ENCODE measurements around the gene CHDH. TPM values are rescaled to one million over a fixed set of nuclear protein-coding genes. Genes with fewer than 3 reads are reported as not detected.

Gene CHDH
- total RNA-seq, 1 donor from 2014 or later, result 1.0 TPM

DNA sequence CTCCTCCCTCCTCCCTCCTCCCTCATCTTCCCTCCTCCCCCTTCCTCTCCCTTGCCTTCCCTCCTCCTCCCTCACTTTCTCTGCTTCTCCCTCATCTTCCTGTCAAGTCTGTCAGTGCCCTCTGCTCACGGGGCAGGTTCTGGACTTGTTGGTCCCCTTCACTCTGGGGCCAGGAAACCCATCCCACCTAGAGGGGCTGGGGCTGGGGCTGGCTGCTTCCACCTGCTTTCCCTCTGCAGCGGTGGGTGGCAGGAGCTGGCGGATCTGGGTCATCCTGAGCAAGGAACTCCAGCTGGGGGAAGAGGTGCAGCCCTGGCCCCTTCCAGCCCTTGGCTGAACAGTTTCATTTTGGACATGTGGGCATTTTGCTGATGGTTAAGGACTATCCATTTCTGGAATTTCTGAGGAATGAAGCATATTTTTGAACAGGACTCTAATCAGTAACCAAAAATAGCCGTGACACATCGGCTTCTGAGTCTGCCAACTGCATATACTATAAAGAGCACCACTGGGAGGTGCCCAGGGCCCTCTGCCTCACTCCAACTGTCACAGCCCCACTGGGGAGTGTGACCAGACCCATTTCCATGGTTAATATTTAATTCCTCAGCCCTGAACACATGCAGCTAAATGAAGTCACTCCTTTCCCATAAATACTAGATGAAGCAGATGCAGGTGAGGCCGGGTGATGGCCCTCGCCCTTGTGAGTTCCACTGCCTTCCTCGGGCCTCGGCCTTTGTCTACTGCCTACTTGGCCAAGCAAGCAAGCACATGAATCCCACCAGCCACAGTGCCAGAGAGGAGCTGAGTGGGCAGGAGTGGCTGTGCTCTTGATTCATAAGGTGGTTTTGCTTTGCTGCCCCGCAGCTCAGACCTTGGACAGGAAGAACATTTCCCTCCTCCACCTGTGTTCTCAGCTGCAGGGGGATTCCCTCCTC, 39.8 kb downstream of the CHDH start:
- DNase-seq (ENCODE audit: low spot score), result no peak

DNA sequence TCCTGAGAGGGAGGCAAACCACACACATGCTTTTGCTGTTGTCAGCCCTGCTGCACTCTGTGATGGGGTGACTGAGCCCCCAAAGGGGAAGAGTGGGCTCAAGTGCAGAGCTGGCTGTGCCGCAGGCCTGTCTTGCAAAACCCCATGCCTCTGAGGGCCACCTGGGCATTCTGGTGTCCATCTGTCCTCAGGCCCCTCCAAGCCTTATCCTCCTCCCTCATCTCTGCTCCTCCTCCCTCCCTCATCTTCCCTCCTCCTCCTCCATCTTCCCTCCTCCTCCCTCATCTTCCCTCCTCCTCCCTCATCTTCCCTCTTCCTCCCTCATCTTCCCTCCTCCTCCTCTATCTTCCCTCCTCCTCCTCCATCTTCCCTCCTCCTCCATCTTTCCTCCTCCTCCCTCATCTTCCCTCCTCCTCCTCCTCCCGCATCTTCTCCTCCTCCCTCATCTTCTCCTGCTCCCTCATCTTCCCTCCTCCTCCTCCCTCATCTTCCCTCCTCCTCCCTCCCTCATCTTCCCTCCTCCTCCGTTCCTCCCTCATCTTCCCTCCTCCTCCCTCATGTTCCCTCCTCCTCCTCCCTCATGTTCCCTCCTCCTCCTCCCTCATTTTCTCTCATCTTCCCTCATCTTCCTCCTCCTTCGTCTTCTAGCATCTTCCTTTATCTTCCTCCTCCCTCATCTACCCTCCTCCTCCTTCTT, 40.6 kb downstream of the CHDH start:
- Mint-ChIP-seq H3K27ac (ENCODE audit: unreplicated experiment) (no peak overlapping the region), H3K27me3 (ENCODE audit: unreplicated experiment) (peaks cover 9% of the 10 kb centered on the region)

More for the DNA sequence above, 39.8 kb downstream of the CHDH start:
- Mint-ChIP-seq H3K36me3 (ENCODE audit: low read depth, unreplicated experiment) (peaks cover 61% of the 10 kb centered on the region), H3K4me1 (ENCODE audit: unreplicated experiment) (no peaks in the 10 kb centered on the region), H3K4me3 (ENCODE audit: unreplicated experiment) (no peak overlapping the region), H3K27ac (ENCODE audit: unreplicated experiment) (no peak overlapping the region), H3K9me3 (ENCODE audit: unreplicated experiment) (no peaks in the 10 kb centered on the region), H3K27me3 (ENCODE audit: unreplicated experiment) (peaks cover 9% of the 10 kb centered on the region)
- TF ChIP-seq CTCF (IDR thresholded peaks at IDR 0.05; ENCODE audit: unreplicated experiment), result no peak

DNA sequence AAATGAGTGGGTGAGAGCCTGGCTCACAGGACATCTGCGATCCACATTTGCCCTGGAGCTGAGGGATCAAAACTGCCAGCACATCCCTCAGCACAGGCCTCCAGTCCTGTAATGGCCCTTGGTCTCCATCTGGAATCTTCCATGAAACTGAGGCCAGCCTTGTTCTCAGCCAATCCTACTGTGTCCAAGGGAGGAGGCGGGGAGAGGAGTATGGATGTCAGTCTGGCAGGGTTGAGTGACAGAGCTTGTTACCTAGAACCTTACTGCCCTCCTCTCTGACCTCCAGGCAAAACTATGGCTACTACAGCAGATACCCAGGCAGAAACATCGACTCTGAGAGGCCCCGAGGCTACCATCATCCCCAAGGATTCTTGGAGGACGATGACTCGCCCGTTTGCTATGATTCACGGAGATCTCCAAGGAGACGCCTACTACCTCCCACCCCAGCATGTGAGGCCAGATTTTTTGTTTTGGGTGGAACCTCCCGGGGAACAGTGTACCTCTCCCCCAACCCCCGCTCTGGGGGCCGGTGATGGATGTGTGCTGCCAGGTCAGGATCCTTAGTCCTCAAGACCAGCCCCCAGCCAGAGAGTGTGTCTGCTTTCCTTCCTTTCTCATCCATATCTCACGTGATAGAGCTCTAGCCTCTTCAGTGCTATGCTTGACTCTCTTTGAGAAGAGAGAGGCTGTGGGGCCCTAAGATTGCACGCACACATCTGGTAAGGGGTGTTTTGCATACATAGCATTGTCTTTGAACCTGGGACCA, 41.3 kb downstream of the CHDH start:
- H3K36me3 Mint-ChIP-seq (ENCODE audit: low read depth, unreplicated experiment), result peaks cover 59% of the 10 kb centered on the region
- no peak overlapping the region for H3K27ac Mint-ChIP-seq (ENCODE audit: unreplicated experiment)
- no peak for DNase-seq (ENCODE audit: low spot score)
- H3K27me3 Mint-ChIP-seq (ENCODE audit: unreplicated experiment), result peaks cover 9% of the 10 kb centered on the region
- no peaks in the 10 kb centered on the region for H3K4me1 Mint-ChIP-seq (ENCODE audit: unreplicated experiment)
- no peaks in the 10 kb centered on the region for H3K9me3 Mint-ChIP-seq (ENCODE audit: unreplicated experiment)
- H3K4me3 Mint-ChIP-seq (ENCODE audit: unreplicated experiment), result no peak overlapping the region
- no peak for TF ChIP-seq CTCF (IDR thresholded peaks at IDR 0.05; ENCODE audit: unreplicated experiment)

More for the DNA sequence above, 40.6 kb downstream of the CHDH start:
- Mint-ChIP-seq H3K36me3 (ENCODE audit: low read depth, unreplicated experiment) (peaks cover 63% of the 10 kb centered on the region), H3K4me1 (ENCODE audit: unreplicated experiment) (no peaks in the 10 kb centered on the region), H3K9me3 (ENCODE audit: unreplicated experiment) (no peaks in the 10 kb centered on the region), H3K4me3 (ENCODE audit: unreplicated experiment) (no peak overlapping the region)
- no peak for DNase-seq (ENCODE audit: low spot score)
- TF ChIP-seq CTCF (IDR thresholded peaks at IDR 0.05; ENCODE audit: unreplicated experiment), result no peak

GRCh38 chr3:53803816-53804695, 42.2 kb downstream of the CHDH start:
- H3K4me1 Mint-ChIP-seq (ENCODE audit: unreplicated experiment), result no peaks in the 10 kb centered on the region
- H3K27ac Mint-ChIP-seq (ENCODE audit: unreplicated experiment), result no peak overlapping the region
- no peak overlapping the region for H3K4me3 Mint-ChIP-seq (ENCODE audit: unreplicated experiment)
- no peaks in the 10 kb centered on the region for H3K9me3 Mint-ChIP-seq (ENCODE audit: unreplicated experiment)
- TF ChIP-seq CTCF (IDR thresholded peaks at IDR 0.05; ENCODE audit: unreplicated experiment), result no peak
- H3K27me3 Mint-ChIP-seq (ENCODE audit: unreplicated experiment), result peaks cover 7% of the 10 kb centered on the region
- H3K36me3 Mint-ChIP-seq (ENCODE audit: low read depth, unreplicated experiment), result peaks cover 58% of the 10 kb centered on the region
- no peak for DNase-seq (ENCODE audit: low spot score)

Data from endothelial cell (in vitro differentiated cells).